GM12878 (cell line): ENCODE measurements around the gene TOP1. TPM values are rescaled to one million over a fixed set of nuclear protein-coding genes. Genes with fewer than 3 reads are reported as not detected.

Source experiments
- ATAC-seq: fragments of 200-7000 bp; cut with Tn5 transposase; 3 replicates; pipeline ENCODE4 v1.9.1; 2020; ENCODE audit warnings: mild to moderate bottlenecking, moderate library complexity
- BruUV-seq: library from RNA; stranded (reverse); fragments of 400-500 nt; replicated peaks from 2 replicates; lab custom pipeline; 2021; lab: Mats Ljungman, UMichigan
- CTCF ChIA-PET: fragments of 300-600 bp; sonication (Branson Sonifier 250); formaldehyde crosslinking; extraction: SDS; loops from one replicate; lab custom pipeline; 2021; ENCODE audit warnings: inconsistent platforms; lab: Yijun Ruan, JAX
- POLR2A ChIA-PET: fragments of 350-600 bp; formaldehyde crosslinking; extraction: SDS; loops from one replicate; lab custom pipeline; 2021; ENCODE audit warnings: inconsistent platforms; lab: Charles Lee
- RAD21 ChIA-PET: fragments of 300-600 bp; sonication (Branson Sonifier 250); formaldehyde crosslinking; loops from one replicate; lab custom pipeline; 2023; ENCODE audit warnings: antibody characterized with exemption; ENCODE audit not compliant: unreplicated experiment; lab: Charles Lee
- SMC1A ChIA-PET: fragments of 300-600 bp; sonication (Branson Sonifier 250); formaldehyde crosslinking; loops from one replicate; lab custom pipeline; 2023; ENCODE audit not compliant: unreplicated experiment, uncharacterized antibody; lab: Charles Lee
- DNase-seq: peaks from one replicate; pipeline ENCODE4 v3.0.0-alpha.2; 2011; ENCODE audit warnings: low read depth, low spot score
- FAIRE-seq: peaks from 3 replicates; lab custom pipeline; 2011; peaks lifted over from hg19 to GRCh38; lab: Jason Lieb, UNC
- H2AFZ ChIP-seq: 2 replicates; pipeline ENCODE4 v1.6.0; 2011; ENCODE audit warnings: low read depth, low read length, control low read depth; ENCODE audit not compliant: control insufficient read depth
- H3K27ac ChIP-seq: 2 replicates; pipeline ENCODE4 v1.5.1; 2011; ENCODE audit warnings: control low read depth; ENCODE audit not compliant: control insufficient read depth, insufficient read depth
- H3K27me3 ChIP-seq, 2 experiments: replicated peaks in 1 of 2; 2 replicates each; pipeline versions ENCODE4 v1.6.0 to v1.6.1; 2011; ENCODE audit warnings: low read length in 1 of 2; ENCODE audit not compliant: control insufficient read depth in 2 of 2, insufficient read depth in 2 of 2
- H3K36me3 ChIP-seq, 2 experiments: 2 replicates each; pipeline ENCODE4 v1.5.1; 2011; ENCODE audit warnings: low read length in 1 of 2; ENCODE audit not compliant: control insufficient read depth in 2 of 2, insufficient read depth in 2 of 2
- H3K4me1 ChIP-seq: 2 replicates; pipeline ENCODE4 v1.6.1; 2011; ENCODE audit warnings: mild to moderate bottlenecking, low read length, moderate library complexity, mixed read lengths; ENCODE audit not compliant: control insufficient read depth, insufficient read depth
- H3K4me2 ChIP-seq: 2 replicates; pipeline ENCODE4 v1.6.0; 2011; ENCODE audit warnings: control low read depth; ENCODE audit not compliant: control insufficient read depth, insufficient read depth
- H3K4me3 ChIP-seq: fragments of 200-600 bp; sonication (generic); 2 replicates; pipeline ENCODE4 v1.5.1; 2016
- H3K79me2 ChIP-seq: 2 replicates; pipeline ENCODE4 v1.6.0; 2011; ENCODE audit warnings: low read length; ENCODE audit not compliant: control insufficient read depth, insufficient read depth
- H3K9ac ChIP-seq: 2 replicates; pipeline ENCODE4 v1.8.0; 2011; ENCODE audit warnings: low read length, control low read depth, mixed read lengths; ENCODE audit not compliant: control insufficient read depth, insufficient read depth
- H3K9me3 ChIP-seq: replicated peaks from 3 replicates; pipeline ENCODE4 v1.5.1; 2011; ENCODE audit warnings: mild to moderate bottlenecking, low read length; ENCODE audit not compliant: control insufficient read depth, insufficient read depth
- H4K20me1 ChIP-seq: 2 replicates; pipeline ENCODE4 v1.6.0; 2011; ENCODE audit not compliant: control insufficient read depth, insufficient read depth
- BCL11A ChIP-seq: IDR thresholded peaks from 2 replicates; pipeline ENCODE4 v1.6.1; 2011; ENCODE audit warnings: low read depth, low read length
- EZH2 ChIP-seq: IDR thresholded peaks from 2 replicates; pipeline ENCODE4 v1.6.1; 2012; ENCODE audit warnings: low read depth, mild to moderate bottlenecking, control low read depth, inconsistent platforms, low read length, borderline replicate concordance; ENCODE audit not compliant: control insufficient read depth
- GABPA ChIP-seq: IDR thresholded peaks from 2 replicates; pipeline ENCODE4 v1.6.1; 2014; ENCODE audit warnings: antibody characterized with exemption, low read depth, mild to moderate bottlenecking, inconsistent platforms
- HCFC1 ChIP-seq: fragments of 150-350 bp; IDR thresholded peaks from 2 replicates; pipeline ENCODE4 v1.6.1; 2014; ENCODE audit warnings: low read length
- MTA3 ChIP-seq: IDR thresholded peaks from 2 replicates; pipeline ENCODE4 v1.6.1; 2012; ENCODE audit warnings: low read length, inconsistent platforms, borderline replicate concordance
- NR2F1 ChIP-seq: fragments of 450-650 bp; conservative IDR thresholded peaks from 2 replicates; pipeline ENCODE4 v1.6.1; 2017; ENCODE audit warnings: mild to moderate bottlenecking
- NRF1 ChIP-seq: conservative IDR thresholded peaks from 2 replicates; pipeline ENCODE4 v1.6.1; 2011; ENCODE audit warnings: mild to moderate bottlenecking, low read depth, low read length, improper control_type of control experiment
- RCOR1 ChIP-seq: conservative IDR thresholded peaks from 2 replicates; pipeline ENCODE4 v1.6.1; 2012; ENCODE audit warnings: low read depth, low read length, improper control_type of control experiment
- SPI1 ChIP-seq: IDR thresholded peaks from 2 replicates; pipeline ENCODE4 v1.6.1; 2011; ENCODE audit warnings: low read depth, mild to moderate bottlenecking, low read length, moderate library complexity, borderline replicate concordance; ENCODE audit not compliant: insufficient read depth
- SRF ChIP-seq, 2 experiments: IDR thresholded peaks; 2 replicates each; pipeline ENCODE4 v1.6.1; 2011; ENCODE audit warnings: low read depth in 2 of 2, low read length in 2 of 2, mild to moderate bottlenecking in 1 of 2, moderate library complexity in 1 of 2
- TCF12 ChIP-seq: IDR thresholded peaks from 2 replicates; pipeline ENCODE4 v1.6.1; 2011; ENCODE audit warnings: low read depth, mild to moderate bottlenecking, low read length
- ZNF622 ChIP-seq: fragments of 450-650 bp; IDR thresholded peaks from 2 replicates; pipeline ENCODE4 v1.6.1; 2017; ENCODE audit warnings: mild to moderate bottlenecking, inconsistent platforms
- WGBS: methylation state at CpG from one replicate; pipeline ENCODE4 v1.1.6; 2016; ENCODE audit warnings: low lambda C conversion rate; ENCODE audit not compliant: insufficient replicate concordance, insufficient coverage; ENCODE audit errors: missing lambda C conversion rate; 5-methylcytosine and 5-hydroxymethylcytosine counted together
- in situ Hi-C: fragments of 300-500 bp; cut with MboI; formaldehyde crosslinking; loops from 9 replicates; pipeline ENCODE4 v1.14.3; 2018; ENCODE audit warnings: mixed read lengths
- intact Hi-C: fragments of 100-400 bp; cut with micrococcal nuclease; formaldehyde crosslinking; loops from one replicate; pipeline ENCODE4 v1.14.2; 2022; ENCODE audit not compliant: unreplicated experiment
- polyA plus RNA-seq, 11 experiments: library from polyadenylated mRNA; depleted of rRNA in 4 of 11; unstranded in 6 of 11; stranded (reverse) in 5 of 11; fragments of >200 nt; fragmentation: Nextera tagmentation in 4 of 11; fragmentation: Illumina TruSeq in 1 of 11; extraction: Ambion mirVana in 4 of 11; extraction: Trizol in 1 of 11; gene quantifications; 1 replicate in 1 of 11; 2 replicates in 10 of 11; pipeline versions ENCODE4 v1.2.1 to v1.2.3, GENCODE V29; 2011 to 2016; ENCODE audit warnings: inconsistent platforms in 2 of 11, missing spikeins in 2 of 11, low read depth in 1 of 11
- total RNA-seq, 4 experiments: library from RNA; depleted of rRNA in 3 of 4; stranded (reverse); fragments of >200 nt in 3 of 4; fragmentation: Illumina TruSeq in 1 of 4; extraction: Trizol in 1 of 4; gene quantifications; 2 replicates each; pipeline versions ENCODE4 v1.2.1 to v1.2.3, GENCODE V29; 2013 to 2021

Gene TOP1
- total and polyA plus RNA-seq, 10 of the 15 experiments (the other 5 are each of a cell fraction or from before 2014, with no cell fraction given): 21.5 to 128 (median 47.3) TPM

- SMC1A ChIA-PET: interaction anchor here (4.4 kb wide), 1 partner anchor 35 kb away, joined by 27 read pairs; no protein-coding TSS in a partner anchor
- ATAC-seq: no peak
- TF ChIP-seq TCF12: no peak
- TF ChIP-seq NR2F1: no peak
- no peak for TF ChIP-seq ZNF622
- TF ChIP-seq MTA3: no peak
- no peak for TF ChIP-seq HCFC1
- TF ChIP-seq BCL11A: no peak
- no peak for TF ChIP-seq SPI1
- no peak for TF ChIP-seq SRF (IDR thresholded peaks at IDR 0.05; ENCODE audit: low read depth in 2 of 2, low read length in 2 of 2)
- TF ChIP-seq RCOR1: no peak
- TF ChIP-seq GABPA: no peak
- no peak for TF ChIP-seq EZH2
- no peak for TF ChIP-seq NRF1
- no TSS peak for BruUV-seq
- Histone ChIP-seq H3K9ac (no peak overlapping the region), H3K4me2 (no peak overlapping the region), H3K36me3 (peaks cover 39 to 60% of the 10 kb centered on the region in 2 experiments), H3K27ac (no peak overlapping the region), H4K20me1 (peaks cover 3% of the 10 kb centered on the region; the same call in 1 of the 2 replicates), H2AFZ (no peak overlapping the region), H3K79me2 (no peaks in the 10 kb centered on the region), H3K27me3 (no peaks in the 10 kb centered on the region), H3K9me3 (no peaks in the 10 kb centered on the region), H3K4me3 (no peak overlapping the region), H3K4me1 (peaks cover 15% of the 10 kb centered on the region)
- RAD21 ChIA-PET: interaction anchor here (0.6 to 1.6 kb wide), 3 partner anchors 35 to 168 kb away, joined by 3 to 4 read pairs (median 3); no protein-coding TSS in a partner anchor
- DNase-seq: no peak
- POLR2A ChIA-PET: interaction anchor here (1.1 kb wide), 1 partner anchor 34 kb away, joined by 3 read pairs; no protein-coding TSS in a partner anchor
- no peak for FAIRE-seq
- CTCF ChIA-PET: interaction anchor here (0.6 to 3.7 kb wide), 8 partner anchors 11 to 201 kb away, joined by 3 to 52 read pairs (median 4); no protein-coding TSS in a partner anchor
- WGBS: 97% methylated on average over 6 of the region's 6 CpGs
- in situ Hi-C loops (loop anchor here (5.0 kb wide), 2 partner anchors 62 to 172 kb away; partner anchors contain the start of gene LPIN3), intact Hi-C loops (no loop called here)
These were observed 141.9 kb downstream of the TOP1 start for GRCh38 chr20:41170386-41171105.
